Activated CD4-positive, alpha-beta T cell treated with anti-CD3 and anti-CD28 coated beads for 36 hours (primary cell): ENCODE data around the gene PRKAR1B. TPM values are rescaled to one million over a fixed set of nuclear protein-coding genes. Genes with fewer than 3 reads are reported as not detected.
"Not testable (repeated sequence)": the region's sequence is repeated elsewhere in the genome, so short reads cannot be mapped to it uniquely, and the experiment has no call there.

Experiments used
- ATAC-seq: fragments of 200-7000 bp; cut with Tn5 transposase; one replicate; pipeline ENCODE4 v1.10.0; 2021; ENCODE audit warnings: mild to moderate bottlenecking, moderate library complexity
- CTCF ChIA-PET: fragments of 350-600 bp; sonication (Branson Sonifier 250); formaldehyde crosslinking; loops from one replicate; lab custom pipeline; 2021; ENCODE audit warnings: antibody characterized with exemption; lab: Charles Lee
- POLR2A ChIA-PET: fragments of 350-600 bp; sonication (Branson Sonifier 250); formaldehyde crosslinking; loops from one replicate; lab custom pipeline; 2021; ENCODE audit warnings: antibody characterized with exemption, inconsistent platforms; lab: Charles Lee
- DNase-seq: peaks from one replicate; pipeline ENCODE4 v3.0.0-alpha.2; 2020
- H3K27ac Mint-ChIP-seq: one replicate; pipeline ENCODE4 v1.8.0; 2021; ENCODE audit warnings: mixed read lengths
- H3K27me3 Mint-ChIP-seq: one replicate; pipeline ENCODE4 v1.8.0; 2021; ENCODE audit warnings: mixed read lengths
- H3K36me3 Mint-ChIP-seq: one replicate; pipeline ENCODE4 v1.8.0; 2021; ENCODE audit warnings: low read depth, mixed read lengths
- H3K4me1 Mint-ChIP-seq: one replicate; pipeline ENCODE4 v1.8.0; 2021; ENCODE audit warnings: mixed read lengths
- H3K4me3 Mint-ChIP-seq: one replicate; pipeline ENCODE4 v1.8.0; 2021; ENCODE audit warnings: mild to moderate bottlenecking, moderate library complexity, mixed read lengths
- H3K9me3 Mint-ChIP-seq: one replicate; pipeline ENCODE4 v1.8.0; 2021; ENCODE audit warnings: low read depth, mixed read lengths
- intact Hi-C, 2 experiments: fragments of 100-400 bp; cut with DNase I in 1 of 2; cut with micrococcal nuclease in 1 of 2; formaldehyde crosslinking; loops; one replicate each; pipeline versions ENCODE4 v1.14.2 to v1.15.1; 2022 to 2024; cut with DNase I, micrococcal nuclease
- total RNA-seq, 2 experiments: library from RNA; stranded (reverse); gene quantifications; one replicate each; pipeline ENCODE4 v1.2.3, GENCODE V29; 2021

The PRKAR1B gene
- total RNA-seq, 2 experiments from 2014 or later, result 37.0 to 41.0 TPM

DNA sequence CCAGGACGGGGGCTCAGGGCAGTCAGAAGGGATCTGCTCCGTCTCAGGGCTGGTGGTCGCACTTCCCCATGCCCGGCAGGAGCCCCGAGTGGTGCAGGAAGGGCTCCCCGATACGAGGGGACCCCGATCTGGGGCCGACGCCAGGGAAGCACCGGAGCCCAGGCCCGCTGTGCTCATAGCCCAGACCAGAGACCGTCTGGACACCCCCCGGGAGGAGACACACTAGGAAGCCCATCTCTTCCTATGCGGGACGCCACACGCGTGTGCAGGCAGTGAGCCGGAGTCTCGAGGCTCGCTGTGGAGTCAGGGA, 167.7 kb downstream of the PRKAR1B start:
- peaks cover 4% of the 10 kb centered on the region for H3K36me3 Mint-ChIP-seq
- H3K4me1 Mint-ChIP-seq, result no peaks in the 10 kb centered on the region
- no peak overlapping the region for H3K27ac Mint-ChIP-seq
- no peak for ATAC-seq
- CTCF ChIA-PET, result no interaction called here
- intact Hi-C loops, result no loop called here
- no peak overlapping the region for H3K4me3 Mint-ChIP-seq
- no peaks in the 10 kb centered on the region for H3K9me3 Mint-ChIP-seq
- DNase-seq, result no peak
- POLR2A ChIA-PET, result no interaction called here
- no peaks in the 10 kb centered on the region for H3K27me3 Mint-ChIP-seq

DNA sequence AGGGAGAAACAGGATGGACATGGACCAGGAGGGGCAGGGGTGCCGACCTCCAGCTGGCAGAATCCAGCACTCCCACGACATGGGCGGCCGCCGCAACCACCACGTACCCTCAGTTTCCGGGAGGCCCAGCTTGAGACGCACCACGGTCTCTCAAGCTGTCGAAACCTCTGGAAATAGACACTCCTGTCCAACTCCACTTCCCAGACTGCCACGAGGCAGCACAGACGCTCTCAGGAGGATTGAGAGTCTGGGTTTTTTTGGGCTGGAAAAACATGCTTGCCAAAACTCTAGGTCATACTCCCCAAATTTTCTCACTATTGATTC, 169.6 kb downstream of the PRKAR1B start:
- Mint-ChIP-seq H3K4me1 (no peaks in the 10 kb centered on the region), H3K9me3 (no peaks in the 10 kb centered on the region), H3K36me3 (peaks cover 4% of the 10 kb centered on the region), H3K27ac (no peak overlapping the region), H3K4me3 (no peak overlapping the region), H3K27me3 (no peaks in the 10 kb centered on the region)
- ATAC-seq (no peak), DNase-seq (no peak)
- CTCF ChIA-PET, result no interaction called here
- intact Hi-C loops, result no loop called here
- POLR2A ChIA-PET, result no interaction called here

DNA sequence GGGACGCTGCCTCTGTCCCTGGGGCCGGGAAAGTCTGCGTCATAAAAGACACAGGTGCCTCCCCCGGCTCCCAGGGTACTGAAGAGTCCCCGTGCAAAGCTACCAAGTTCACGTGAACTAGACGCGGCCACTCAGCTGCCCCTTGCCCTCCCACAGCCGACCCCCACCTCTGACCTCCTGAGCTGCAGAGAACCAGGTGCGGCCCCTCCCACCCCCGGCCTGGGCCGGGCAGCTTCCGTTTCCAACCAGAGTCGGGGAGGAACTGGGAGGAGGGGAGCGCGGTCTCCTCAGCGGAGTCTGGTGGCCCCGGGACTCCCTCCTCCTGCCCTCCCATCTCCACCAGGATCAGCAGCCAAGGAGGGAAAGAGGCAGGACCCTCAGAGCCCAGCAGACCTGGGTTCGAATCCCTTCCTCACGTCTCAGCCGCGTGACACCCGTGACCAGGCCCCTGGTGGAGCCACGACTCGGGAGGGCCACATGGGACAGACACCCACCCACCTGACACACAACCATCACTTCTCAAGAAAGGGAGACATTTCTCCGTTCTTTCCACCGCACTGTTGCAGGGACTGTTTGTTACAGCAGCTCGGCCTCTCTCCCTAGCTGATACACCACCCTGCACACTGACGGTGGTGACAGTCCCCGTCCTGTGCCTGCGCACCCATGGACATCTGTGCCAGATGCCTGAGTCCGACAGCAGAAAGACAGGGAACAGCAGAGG, 170.1 kb downstream of the PRKAR1B start:
- POLR2A ChIA-PET, result no interaction called here
- intact Hi-C loops, result no loop called here
- H3K27me3 Mint-ChIP-seq, result no peaks in the 10 kb centered on the region
- no peak overlapping the region for H3K27ac Mint-ChIP-seq
- no peak for ATAC-seq
- H3K36me3 Mint-ChIP-seq, result peaks cover 4% of the 10 kb centered on the region
- DNase-seq, result no peak
- no peaks in the 10 kb centered on the region for H3K4me1 Mint-ChIP-seq
- no peak overlapping the region for H3K4me3 Mint-ChIP-seq
- CTCF ChIA-PET, result no interaction called here
- H3K9me3 Mint-ChIP-seq, result no peaks in the 10 kb centered on the region

DNA sequence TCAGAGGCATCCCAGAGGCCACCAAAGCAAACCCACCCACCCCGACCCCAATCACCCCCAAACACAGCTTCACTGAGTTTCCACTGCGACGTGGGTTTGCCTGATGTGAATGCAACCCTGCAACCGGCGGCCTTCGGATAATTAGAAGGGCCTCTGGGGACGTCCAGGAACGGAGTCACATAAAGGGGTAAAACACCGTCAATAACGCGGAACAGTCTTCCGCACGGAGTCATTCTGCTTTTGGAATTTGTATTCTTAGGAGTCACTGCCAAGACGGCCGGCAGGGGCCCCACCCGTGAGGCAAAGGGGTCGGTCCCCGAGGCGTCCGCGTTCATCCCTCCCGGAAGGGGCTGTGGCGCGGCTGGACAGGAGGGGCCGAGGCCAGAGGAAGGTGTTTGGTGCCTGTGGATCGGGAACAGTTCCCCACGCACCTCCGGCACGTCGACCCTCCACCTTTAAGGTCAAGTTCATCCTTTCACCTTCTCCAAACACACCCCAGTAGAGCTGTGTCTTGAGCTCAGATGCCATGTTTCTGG, 170.7 kb downstream of the PRKAR1B start:
- no peaks in the 10 kb centered on the region for H3K9me3 Mint-ChIP-seq
- no peak for DNase-seq
- no peak for ATAC-seq
- H3K27ac Mint-ChIP-seq, result no peak overlapping the region
- no peaks in the 10 kb centered on the region for H3K4me1 Mint-ChIP-seq
- intact Hi-C loops, result no loop called here
- POLR2A ChIA-PET, result no interaction called here
- H3K36me3 Mint-ChIP-seq, result peaks cover 4% of the 10 kb centered on the region
- CTCF ChIA-PET, result no interaction called here
- no peak overlapping the region for H3K4me3 Mint-ChIP-seq
- H3K27me3 Mint-ChIP-seq, result no peaks in the 10 kb centered on the region

DNA sequence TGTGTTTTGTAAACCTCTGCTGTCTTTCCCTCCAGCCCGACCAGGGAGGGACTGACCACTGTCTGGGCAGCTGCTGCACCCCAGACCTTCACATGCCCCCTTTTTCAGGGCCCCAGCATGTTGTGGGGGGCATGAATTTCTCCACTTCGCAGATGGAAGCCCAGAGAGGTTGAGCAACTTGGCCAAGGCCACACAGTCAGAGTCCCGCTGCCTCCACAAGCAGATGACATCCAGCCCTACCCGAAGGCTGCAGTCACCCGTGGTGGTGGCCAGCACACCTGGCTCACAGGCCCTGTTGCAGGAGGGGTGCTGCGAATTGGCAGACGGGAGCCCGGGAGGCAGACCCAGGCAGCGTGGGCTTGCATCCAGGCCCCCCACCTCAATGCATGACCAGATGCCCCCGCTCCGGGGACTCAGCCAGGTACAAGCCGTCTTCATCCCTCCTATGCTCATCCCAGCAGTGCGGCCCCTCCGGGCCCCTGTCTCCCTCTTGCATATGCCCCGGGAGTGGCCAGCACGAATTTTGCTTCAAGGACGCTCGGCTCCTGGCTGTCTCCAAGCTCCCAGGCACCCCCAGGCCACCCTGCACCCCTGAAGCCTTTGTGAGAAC, 171.4 kb downstream of the PRKAR1B start:
- intact Hi-C loops, result no loop called here
- H3K4me3 Mint-ChIP-seq, result no peak overlapping the region
- H3K4me1 Mint-ChIP-seq, result no peaks in the 10 kb centered on the region
- no peaks in the 10 kb centered on the region for H3K9me3 Mint-ChIP-seq
- DNase-seq, result no peak
- CTCF ChIA-PET, result no interaction called here
- H3K27me3 Mint-ChIP-seq, result no peaks in the 10 kb centered on the region
- peaks cover 4% of the 10 kb centered on the region for H3K36me3 Mint-ChIP-seq
- no peak overlapping the region for H3K27ac Mint-ChIP-seq
- ATAC-seq, result no peak
- POLR2A ChIA-PET, result no interaction called here

DNA sequence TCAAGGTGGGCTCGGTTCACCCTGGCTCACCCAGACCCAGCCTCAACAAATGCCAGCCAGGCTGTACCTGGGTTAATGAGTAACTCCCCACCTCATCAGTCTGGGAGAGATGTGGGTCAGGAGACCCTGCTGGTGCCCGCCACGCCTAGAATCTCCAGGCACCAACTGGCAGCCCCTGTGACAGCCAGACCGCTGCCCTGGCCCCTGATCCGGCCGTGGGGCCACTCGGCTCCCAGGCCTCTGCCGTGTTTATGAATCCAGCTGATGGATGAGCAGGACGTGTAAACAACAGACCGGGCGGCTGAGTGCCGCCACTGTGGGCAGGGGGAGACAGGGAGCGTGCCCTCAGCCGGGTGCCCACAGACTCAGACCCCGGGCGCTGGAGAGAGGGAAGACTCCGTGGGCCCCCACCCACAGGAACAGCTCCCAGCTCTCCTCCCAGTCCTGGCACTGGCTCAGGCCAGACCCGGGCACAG, 173.4 kb downstream of the PRKAR1B start:
- Mint-ChIP-seq H3K27me3 (no peaks in the 10 kb centered on the region), H3K4me1 (no peaks in the 10 kb centered on the region), H3K4me3 (no peak overlapping the region), H3K9me3 (no peaks in the 10 kb centered on the region), H3K27ac (no peak overlapping the region), H3K36me3 (peaks cover 9% of the 10 kb centered on the region)
- DNase-seq, result no peak
- ChIA-PET POLR2A (no interaction called here), CTCF (interaction anchor here (0.5 kb wide), 1 partner anchor 109 kb away, joined by 4 read pairs; no protein-coding TSS in a partner anchor)
- intact Hi-C loops, result loop anchor here in 1 of 2 experiments (5.0 kb wide), 1 partner anchor 1104 kb away; no protein-coding TSS in a partner anchor
- no peak for ATAC-seq

DNA sequence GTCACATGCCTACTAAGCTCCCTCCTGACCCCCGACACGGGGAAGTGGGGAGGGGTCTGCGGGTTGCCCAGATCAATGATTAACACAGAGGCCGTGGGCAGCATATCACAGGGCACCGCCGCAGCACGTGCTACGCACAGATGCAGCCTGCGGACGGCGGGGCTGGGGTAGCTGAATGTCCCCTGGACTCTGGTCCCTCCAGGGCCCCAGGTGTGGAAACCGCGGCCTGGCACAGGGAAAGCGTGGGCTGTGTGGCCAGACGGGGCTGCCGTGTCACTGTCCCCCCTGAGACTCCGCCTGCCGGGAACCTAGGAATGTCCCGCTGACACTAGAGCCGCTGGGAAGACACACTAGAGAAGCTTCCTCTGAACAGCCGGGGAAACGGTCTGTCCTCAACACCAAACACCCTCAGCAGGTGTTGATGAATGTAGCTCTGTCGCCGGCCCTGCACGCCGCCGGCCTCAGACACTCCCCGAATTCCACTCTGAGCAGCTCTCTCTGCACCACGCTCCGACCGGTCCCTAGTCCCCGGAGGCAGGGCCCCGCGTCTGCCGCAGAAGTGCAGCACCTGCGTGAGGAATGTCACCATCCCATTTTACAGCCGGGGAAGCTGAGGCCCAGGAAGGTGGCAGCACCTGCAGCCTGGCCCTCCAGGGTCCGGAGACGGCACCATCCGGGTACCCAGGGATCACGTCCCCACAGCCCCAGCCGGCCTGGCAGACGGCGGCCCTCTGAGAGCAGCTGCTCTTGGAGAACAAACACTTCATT, 174.0 kb downstream of the PRKAR1B start:
- no peak for DNase-seq
- no peaks in the 10 kb centered on the region for H3K27me3 Mint-ChIP-seq
- POLR2A ChIA-PET, result no interaction called here
- no peak for ATAC-seq
- intact Hi-C loops, result loop anchor here in 1 of 2 experiments (5.0 kb wide), 1 partner anchor 1104 kb away; no protein-coding TSS in a partner anchor
- no peaks in the 10 kb centered on the region for H3K4me1 Mint-ChIP-seq
- H3K4me3 Mint-ChIP-seq, result no peak overlapping the region
- no peak overlapping the region for H3K27ac Mint-ChIP-seq
- H3K36me3 Mint-ChIP-seq, result peaks cover 10% of the 10 kb centered on the region
- H3K9me3 Mint-ChIP-seq, result no peaks in the 10 kb centered on the region
- CTCF ChIA-PET, result interaction anchor here (0.5 kb wide), 1 partner anchor 109 kb away, joined by 4 read pairs; no protein-coding TSS in a partner anchor

DNA sequence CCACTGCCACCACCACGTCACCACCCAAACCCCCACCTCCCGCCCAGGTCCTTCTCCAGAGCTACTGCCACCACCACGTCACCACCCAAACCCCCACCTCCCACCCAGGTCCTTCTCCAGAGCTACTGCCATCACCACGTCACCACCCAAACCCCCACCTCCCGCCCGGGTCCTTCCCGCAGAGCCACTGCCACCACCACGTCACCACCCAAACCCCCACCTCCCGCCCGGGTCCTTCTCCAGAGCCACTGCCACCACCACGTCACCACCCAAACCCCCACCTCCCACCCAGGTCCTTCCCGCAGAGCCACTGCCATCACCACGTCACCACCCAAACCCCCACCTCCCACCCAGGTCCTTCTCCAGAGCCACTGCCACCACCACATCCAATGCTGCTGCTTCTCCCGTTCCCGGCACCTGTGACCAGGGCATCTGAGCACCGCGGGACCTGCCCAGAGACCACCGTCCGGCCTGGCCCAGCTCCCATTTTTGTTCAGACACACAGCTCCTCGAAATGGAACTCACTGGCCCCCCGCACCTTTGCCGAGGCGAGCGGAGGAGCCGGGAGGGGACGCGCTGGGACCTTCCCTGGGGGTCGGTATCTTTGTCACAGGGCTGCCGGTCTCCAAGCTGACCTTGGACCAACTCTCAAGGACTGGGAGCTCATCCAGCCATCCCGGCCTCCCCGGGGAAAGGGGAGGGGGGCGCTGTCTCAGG, 174.8 kb downstream of the PRKAR1B start:
- H3K36me3 Mint-ChIP-seq, ATAC-seq, H3K27me3 Mint-ChIP-seq, H3K9me3 Mint-ChIP-seq, CTCF ChIA-PET, H3K4me3 Mint-ChIP-seq, POLR2A ChIA-PET, H3K27ac Mint-ChIP-seq, DNase-seq, H3K4me1 Mint-ChIP-seq: not testable (repeated sequence)
- intact Hi-C loops, result loop anchor here in 1 of 2 experiments (5.0 kb wide), 1 partner anchor 1105 kb away; no protein-coding TSS in a partner anchor

DNA sequence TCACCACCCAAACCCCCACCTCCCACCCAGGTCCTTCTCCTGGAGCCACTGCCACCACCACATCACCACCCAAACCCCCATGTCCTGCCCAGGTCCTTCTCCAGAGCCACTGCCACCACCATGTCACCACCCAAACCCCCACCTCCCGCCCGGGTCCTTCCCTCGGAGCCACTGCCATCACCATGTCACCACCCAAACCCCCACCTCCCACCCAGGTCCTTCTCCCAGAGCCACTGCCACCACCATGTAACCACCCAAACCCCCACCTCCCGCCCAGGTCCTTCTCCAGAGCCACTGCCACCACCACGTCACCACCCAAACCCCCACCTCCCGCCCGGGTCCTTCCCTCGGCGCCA, 175.5 kb downstream of the PRKAR1B start:
- H3K27me3 Mint-ChIP-seq, H3K4me3 Mint-ChIP-seq, H3K4me1 Mint-ChIP-seq, H3K27ac Mint-ChIP-seq, H3K9me3 Mint-ChIP-seq, CTCF ChIA-PET, POLR2A ChIA-PET, ATAC-seq, DNase-seq: not testable (repeated sequence)
- peaks cover 13% of the 10 kb centered on the region for H3K36me3 Mint-ChIP-seq
- intact Hi-C loops, result loop anchor here in 1 of 2 experiments (5.0 kb wide), 1 partner anchor 1106 kb away; no protein-coding TSS in a partner anchor

DNA sequence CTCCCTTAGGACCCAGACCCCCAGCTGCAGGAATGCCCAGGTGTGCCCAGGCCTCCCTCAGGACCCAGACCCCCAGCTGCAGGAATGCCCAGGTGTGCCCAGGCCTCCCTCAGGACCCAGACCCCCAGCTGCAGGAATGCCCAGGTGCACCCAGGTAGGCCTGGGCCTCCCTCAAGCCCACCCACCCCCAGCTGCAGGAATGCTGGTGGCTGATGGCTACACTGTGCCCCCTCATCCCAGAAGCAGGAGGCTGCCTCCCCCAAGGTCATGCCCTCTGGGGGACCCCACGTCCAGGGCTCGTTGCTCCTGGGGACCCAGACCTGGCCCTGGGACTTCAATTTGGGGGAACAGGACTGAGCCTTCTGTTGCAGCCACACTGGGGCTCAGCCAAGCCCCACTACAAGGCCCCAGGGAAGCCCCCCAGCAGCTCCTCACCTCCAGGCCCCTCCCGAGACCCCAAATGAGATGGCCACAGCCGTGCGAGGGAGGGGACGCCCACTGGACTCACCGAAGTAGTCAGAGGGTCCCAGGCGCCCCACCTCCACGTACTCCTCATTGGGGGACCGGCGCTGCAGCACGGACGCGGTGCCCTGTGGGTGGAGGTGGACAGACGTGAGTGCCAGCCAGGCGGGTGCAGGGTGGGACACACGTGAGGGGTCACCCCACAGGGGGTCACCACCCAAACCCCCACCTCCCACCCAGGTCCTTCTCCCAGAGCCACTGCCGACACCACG, 176.0 kb downstream of the PRKAR1B start:
- ChIA-PET POLR2A (no interaction called here), CTCF (no interaction called here)
- intact Hi-C loops, result loop anchor here in 1 of 2 experiments (5.0 kb wide), 1 partner anchor 1106 kb away; no protein-coding TSS in a partner anchor
- DNase-seq (no peak), ATAC-seq (no peak)
- Mint-ChIP-seq H3K4me3 (no peak overlapping the region), H3K4me1 (no peaks in the 10 kb centered on the region), H3K27ac (no peak overlapping the region), H3K9me3 (peaks cover under 1% of the 10 kb centered on the region), H3K36me3 (peaks cover 13% of the 10 kb centered on the region), H3K27me3 (no peaks in the 10 kb centered on the region)
